ENCODE results near the gene CDA.
"Not testable (repeated sequence)": the region's sequence is repeated elsewhere in the genome, so short reads cannot be mapped to it uniquely, and the experiment has no call there.

CDA gene

GRCh38 chr1:20586953-20587660 lies 1.8 kb upstream of the CDA start:
- no peak for DNase-seq (ENCODE audit: low read depth in 2 of 2)

GRCh38 chr1:20587661-20588053 lies 1.2 kb upstream of the CDA start:
- DNase-seq (ENCODE audit: low read depth in 2 of 2): no peak

GRCh38 chr1:20589331-20590278 lies 708 bp downstream of the CDA start:
- no peak for DNase-seq (ENCODE audit: low read depth in 2 of 2)

DNA sequence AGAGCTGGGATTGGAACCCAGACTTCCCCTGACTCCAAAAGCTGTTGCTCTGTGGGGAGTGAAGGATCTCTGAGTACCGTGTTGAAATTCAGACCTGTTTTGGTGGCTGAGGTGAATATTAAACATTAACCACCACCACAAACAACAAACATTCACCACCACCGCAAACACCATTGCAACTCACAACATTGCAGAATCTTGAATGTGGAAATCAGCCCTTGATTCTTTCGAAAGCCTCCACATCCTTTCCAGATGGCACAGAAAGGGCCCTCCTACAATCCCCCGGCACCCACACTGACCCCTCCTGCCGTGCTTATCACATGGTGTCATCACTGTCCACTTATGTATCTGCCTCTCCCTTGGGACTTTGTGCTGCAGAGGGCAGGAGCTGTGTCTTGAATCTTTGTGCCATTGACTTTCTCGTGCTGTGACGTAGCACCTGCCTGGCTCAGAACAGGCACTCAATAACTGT lies 1.4 kb downstream of the CDA start:
- no peak for DNase-seq (ENCODE audit: low read depth in 2 of 2)

GRCh38 chr1:20593756-20594155 lies 4.9 kb downstream of the CDA start:
- no peak for DNase-seq (ENCODE audit: low read depth in 2 of 2)

GRCh38 chr1:20594746-20595145 lies 5.8 kb downstream of the CDA start:
- DNase-seq (ENCODE audit: low read depth in 2 of 2): no peak

DNA sequence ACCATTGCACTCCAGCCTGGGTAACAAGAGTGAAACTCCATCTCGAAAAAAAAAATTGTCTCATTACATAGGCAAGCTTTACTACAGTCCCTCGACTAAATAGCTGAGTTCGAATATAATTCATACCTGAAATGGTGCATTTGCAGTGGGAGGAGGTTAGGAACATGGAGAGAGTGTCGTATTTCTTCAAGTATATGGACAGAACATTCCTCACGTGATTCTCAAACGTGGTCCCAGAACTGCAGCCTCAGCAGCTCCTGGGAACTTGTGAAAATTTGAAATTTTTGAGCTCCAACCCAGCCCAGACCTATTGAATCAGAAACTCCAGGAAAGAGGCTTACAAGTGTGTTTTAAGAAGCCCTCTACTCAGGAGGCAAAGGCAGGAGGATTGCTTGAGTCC lies 7.2 kb downstream of the CDA start:
- no peak for DNase-seq (ENCODE audit: low read depth in 2 of 2)

DNA sequence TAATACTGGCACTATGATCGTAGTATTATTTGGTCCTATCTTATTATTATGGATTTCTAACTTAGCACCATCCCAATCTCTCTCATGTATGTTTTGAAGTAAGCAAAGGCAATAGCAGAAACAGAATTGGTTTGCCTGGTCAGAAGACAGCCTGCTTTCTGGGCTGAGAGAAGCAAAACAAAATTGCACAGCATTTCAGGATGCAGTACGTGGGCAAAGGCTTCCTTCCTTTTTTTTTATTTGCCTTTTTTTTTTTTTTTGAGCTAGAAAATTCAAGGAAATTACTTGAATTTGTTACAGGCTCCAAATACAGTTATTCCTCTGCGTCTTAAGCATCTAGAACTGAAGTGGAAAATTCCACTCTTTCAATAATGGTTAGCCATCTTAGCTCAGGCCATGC lies 8.8 kb downstream of the CDA start:
- no peak for DNase-seq (ENCODE audit: low read depth in 2 of 2)

- DNase-seq (ENCODE audit: low read depth in 2 of 2): no peak
Measured at GRCh38 chr1:20600156-20600555, 11.3 kb downstream of the CDA start.

- no peak for DNase-seq (ENCODE audit: low read depth in 2 of 2)
Measured at GRCh38 chr1:20601129-20601825, 12.4 kb downstream of the CDA start.

- DNase-seq (ENCODE audit: low read depth in 2 of 2): no peak
Measured at GRCh38 chr1:20602851-20603450, 14.1 kb downstream of the CDA start.

- no peak for DNase-seq (ENCODE audit: low read depth in 2 of 2)
Measured at GRCh38 chr1:20603504-20604464, 14.9 kb downstream of the CDA start.

- DNase-seq (ENCODE audit: low read depth in 2 of 2): no peak
Measured at GRCh38 chr1:20604678-20605077, 15.8 kb downstream of the CDA start.

- DNase-seq (ENCODE audit: low read depth in 2 of 2): not testable (repeated sequence)
Measured at GRCh38 chr1:20606801-20607570, 18.1 kb downstream of the CDA start.

GRCh38 chr1:20609541-20609940 lies 20.6 kb downstream of the CDA start:
- no peak for DNase-seq (ENCODE audit: low read depth in 2 of 2)

GRCh38 chr1:20610970-20611369 lies 22.1 kb downstream of the CDA start:
- DNase-seq (ENCODE audit: low read depth in 2 of 2): no peak

DNA sequence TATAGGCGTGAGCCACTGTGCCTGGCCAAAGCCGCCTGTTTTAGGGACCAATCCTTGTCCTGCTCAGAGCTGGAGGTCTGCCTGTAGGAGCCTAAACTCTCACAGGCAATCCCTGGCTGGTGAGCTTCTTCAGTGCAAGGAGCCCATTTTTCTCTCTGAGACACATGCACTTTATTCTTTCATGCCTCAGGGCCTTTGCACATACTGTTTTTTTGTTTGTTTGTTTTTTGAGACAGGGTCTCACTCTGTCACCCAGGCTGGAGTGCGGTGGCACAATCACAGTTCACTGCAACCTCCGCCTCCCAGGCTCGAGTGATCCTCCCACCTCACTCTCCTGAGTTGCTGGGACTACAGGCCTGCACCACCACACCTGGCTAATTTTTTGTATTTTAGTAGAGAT lies 22.8 kb downstream of the CDA start:
- no peak for DNase-seq (ENCODE audit: low read depth in 2 of 2)

DNA sequence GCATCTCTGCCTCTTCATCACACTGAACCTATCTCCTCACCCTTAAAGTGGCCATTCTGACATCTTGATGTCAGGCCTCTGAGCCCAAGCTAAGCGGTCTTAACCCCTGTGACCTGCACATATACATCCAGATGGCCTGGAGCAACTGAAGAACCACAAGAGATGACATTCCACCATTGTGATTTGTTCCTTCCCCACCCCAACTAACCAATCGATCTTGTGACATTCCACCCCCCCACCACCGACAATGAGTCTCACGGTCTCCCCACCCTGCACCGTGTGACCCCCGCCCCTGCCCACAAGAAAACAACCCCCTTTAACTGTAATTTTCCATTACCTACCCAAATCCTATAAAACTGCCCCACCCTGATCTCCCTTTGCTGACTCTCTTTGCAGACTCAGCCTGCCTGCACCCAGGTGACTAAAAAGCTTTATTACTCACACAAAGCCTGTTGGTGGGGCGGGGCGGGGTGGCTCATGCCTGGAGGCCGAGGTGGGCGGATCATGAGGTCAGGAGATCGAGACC lies 23.4 kb downstream of the CDA start:
- DNase-seq (ENCODE audit: low read depth in 2 of 2): no peak

- DNase-seq (ENCODE audit: low read depth in 2 of 2): no peak
Measured at GRCh38 chr1:20614131-20614579, 25.3 kb downstream of the CDA start.
